GM12872 (cell line): ENCODE data around the gene SORL1.

Source experiments
- TF ChIP-seq, protein P1 (sequence below): IDR thresholded peaks from 3 replicates; pipeline ENCODE4 v1.5.1; 2011; ENCODE audit warnings: low read depth, mild to moderate bottlenecking, low read length, moderate library complexity; ENCODE audit not compliant: insufficient read depth

The SORL1 gene

DNA sequence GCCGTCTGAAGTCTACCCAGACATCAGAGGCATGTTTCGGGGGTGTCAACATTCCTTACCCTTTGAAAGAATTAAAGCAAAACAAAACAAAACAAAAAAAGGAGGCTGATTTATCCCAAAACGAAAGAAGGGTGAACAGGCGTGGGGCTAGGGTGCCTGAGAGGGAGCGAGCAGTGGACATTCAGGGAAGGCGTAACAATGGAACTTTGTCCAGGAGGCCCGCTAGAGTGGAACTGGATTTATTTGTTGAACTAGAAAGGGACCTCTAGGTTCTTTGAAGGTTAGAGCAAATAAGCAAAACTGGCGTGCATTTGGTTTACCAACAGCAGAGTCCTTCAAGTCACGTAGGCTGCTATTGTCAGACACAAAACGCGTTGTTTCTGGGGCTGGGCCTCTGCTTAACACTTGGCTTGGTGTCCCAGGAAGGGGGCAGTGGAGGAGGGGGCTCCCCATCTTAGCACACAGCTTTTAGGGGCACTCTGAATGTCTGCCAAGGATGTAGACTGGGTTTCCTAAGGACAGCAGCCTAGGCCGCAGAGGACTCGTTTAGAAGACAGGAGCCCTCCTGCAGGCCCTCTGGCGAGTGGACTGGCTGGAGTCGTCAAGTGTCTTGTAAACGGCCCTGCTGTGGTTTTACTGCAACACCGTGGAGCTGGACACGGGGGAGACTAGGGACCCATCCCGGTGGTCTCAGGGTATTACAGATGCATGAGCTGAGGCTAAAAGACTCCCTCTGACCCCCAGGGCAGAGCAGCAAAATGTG lies 204.4 kb downstream of the SORL1 start:
- TF ChIP-seq, protein P1, sequence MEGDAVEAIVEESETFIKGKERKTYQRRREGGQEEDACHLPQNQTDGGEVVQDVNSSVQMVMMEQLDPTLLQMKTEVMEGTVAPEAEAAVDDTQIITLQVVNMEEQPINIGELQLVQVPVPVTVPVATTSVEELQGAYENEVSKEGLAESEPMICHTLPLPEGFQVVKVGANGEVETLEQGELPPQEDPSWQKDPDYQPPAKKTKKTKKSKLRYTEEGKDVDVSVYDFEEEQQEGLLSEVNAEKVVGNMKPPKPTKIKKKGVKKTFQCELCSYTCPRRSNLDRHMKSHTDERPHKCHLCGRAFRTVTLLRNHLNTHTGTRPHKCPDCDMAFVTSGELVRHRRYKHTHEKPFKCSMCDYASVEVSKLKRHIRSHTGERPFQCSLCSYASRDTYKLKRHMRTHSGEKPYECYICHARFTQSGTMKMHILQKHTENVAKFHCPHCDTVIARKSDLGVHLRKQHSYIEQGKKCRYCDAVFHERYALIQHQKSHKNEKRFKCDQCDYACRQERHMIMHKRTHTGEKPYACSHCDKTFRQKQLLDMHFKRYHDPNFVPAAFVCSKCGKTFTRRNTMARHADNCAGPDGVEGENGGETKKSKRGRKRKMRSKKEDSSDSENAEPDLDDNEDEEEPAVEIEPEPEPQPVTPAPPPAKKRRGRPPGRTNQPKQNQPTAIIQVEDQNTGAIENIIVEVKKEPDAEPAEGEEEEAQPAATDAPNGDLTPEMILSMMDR = no peak

DNA sequence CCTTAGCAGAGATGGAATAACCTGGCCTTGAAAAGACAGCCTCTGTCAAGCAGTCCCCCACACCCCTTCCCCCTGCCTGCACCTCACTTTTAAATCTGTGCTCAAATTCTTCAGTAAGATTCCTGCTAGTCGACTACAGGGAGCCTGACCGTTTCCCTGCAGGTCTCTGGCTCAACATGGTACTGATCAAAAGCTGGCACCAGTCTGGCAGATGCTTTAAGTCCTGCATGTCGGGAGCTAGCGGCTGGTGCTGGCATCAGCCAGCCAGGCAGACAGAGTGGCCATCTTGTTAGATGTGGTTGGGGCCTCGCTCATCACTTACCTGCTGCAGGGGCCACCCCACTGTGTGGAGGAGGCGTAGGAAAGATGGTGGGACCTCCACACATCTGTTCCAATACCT lies 205.0 kb downstream of the SORL1 start:
- TF ChIP-seq, protein P1 = no peak

DNA sequence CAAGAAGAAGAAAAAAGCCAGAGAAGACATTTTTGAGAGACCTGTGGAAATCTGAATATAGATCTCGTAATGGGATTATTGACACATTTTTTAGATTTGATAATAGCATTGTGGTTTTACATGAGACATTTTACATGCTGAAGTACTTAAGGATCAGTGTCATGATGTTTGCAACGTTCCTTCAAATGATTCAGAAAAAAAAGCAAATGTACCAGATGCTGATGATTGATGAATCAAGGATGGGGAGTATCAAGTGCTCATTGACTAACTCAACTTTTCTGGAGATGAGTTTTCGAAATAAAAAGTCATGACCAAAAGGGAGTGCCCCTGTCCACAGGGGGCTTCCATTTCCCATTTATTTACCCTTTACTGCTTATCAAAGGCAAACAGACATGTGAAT lies 207.7 kb downstream of the SORL1 start:
- TF ChIP-seq, protein P1 = no peak

DNA sequence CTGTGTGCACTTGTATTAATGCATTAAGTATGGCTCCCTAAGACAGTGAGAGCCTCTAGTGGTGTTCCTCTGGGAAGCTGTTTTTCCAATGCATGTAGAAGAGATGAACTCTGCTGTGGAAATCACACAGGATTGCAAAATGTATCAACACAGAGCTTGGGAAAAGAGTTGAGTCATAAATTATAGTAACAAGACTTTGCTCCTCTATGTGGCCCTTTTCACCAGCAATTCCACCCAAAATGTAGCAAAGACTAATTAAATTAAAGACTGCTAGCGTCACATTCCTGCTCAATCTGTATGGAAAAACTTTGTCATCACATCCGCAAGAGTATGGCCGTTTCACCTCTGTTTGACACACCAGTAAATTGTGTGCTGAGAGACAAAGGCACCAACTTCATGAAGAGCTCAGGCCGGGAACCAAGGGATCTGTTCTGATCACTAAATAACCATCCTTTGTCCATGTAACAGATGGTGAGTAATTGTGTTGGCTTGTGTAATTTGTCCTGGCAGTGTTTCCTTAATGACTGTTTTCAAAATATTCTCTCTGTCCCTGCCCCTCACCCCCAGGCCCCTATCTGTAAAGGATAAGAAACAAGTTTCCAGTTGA lies 209.9 kb downstream of the SORL1 start:
- TF ChIP-seq, protein P1 = no peak

DNA sequence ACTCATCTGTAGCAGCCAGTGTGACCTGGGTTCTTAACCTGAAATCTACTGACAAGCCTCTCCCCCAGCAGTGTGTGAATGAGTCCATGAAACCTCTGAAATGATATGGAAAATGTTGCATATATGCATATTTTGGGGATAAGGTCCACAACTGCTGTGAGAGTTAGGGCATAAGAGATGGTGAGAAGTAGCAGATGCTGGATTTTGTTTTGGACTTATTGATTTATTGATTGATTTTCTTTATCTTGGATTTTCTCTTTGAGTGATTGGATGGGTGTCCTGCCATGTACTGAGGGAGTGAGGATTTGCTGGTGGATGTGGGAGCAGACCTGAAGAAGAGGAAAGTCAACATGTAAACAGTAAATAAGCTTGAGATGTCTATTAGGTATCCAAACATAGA lies 212.0 kb downstream of the SORL1 start:
- TF ChIP-seq, protein P1 = no peak

DNA sequence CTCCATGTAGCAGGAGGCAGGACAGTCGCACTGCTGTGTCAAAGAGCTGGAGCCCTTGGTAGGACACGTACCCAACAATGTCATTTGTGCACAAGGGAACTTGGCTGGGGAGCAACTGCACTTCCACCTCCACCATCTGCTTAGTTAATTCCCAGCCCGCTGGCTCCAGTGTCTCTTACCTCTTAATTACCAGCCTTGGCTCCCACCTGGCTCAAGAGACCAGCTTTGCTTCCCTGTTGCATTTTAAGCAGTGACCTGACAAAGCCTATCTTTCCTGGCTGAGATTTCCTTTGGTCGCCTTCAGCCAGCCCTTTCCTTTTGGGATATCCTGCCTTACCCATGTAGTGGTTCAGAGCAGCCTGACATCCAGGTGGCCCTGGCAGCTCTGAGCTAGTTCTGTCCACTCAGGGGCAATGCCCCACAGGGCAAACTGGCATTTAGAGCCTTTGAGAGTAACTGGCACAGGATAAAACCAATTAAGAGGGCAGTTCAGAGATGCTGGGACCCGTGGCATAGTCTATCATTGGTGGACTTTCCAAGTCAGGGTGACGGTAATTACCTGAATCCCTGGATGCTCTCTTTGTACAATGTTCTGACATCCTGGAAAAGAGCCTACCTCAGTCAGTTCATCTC lies 213.2 kb downstream of the SORL1 start:
- TF ChIP-seq, protein P1 = no peak

DNA sequence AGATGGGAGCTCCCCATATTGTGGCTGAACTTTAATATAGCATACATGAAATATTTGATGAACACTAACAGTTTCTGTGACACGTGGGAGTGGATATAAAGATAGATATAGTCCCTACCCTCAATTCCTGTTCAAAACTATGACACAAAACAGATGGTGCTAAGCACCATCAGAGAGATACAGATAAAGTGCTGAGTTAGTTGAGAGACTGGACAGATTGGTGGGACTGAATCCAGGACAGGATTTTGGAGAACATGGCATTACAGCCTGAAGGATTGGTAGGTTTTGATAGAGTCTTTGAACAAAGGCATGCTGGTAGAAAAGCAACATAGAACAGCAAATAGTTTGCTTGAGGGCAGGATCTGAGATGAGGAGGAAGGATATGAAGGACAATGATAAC lies 215.7 kb downstream of the SORL1 start:
- TF ChIP-seq, protein P1 = no peak
